Esophagus muscularis mucosa (tissue), 4 donors: ENCODE data around the gene SLC4A11. TPM values are rescaled to one million over a fixed set of nuclear protein-coding genes. Genes with fewer than 3 reads are reported as not detected.

ENCODE experiments used
- DNase-seq: peaks from one replicate; pipeline ENCODE4 v3.0.0-alpha.2; 2017; ENCODE audit errors: extremely low spot score
- H3K27ac ChIP-seq, 4 donors: fragments of 200-600 bp; sonication (generic); replicated peaks in 1 of 4; 1 replicate in 3 of 4; 2 replicates in 1 of 4; pipeline ENCODE4 v1.5.1; 2016 to 2019; ENCODE audit warnings: mild to moderate bottlenecking in 1 of 4
- H3K27me3 ChIP-seq, 4 donors: fragments of 200-600 bp; sonication (generic); one replicate each; pipeline versions ENCODE4 v1.5.1 to v1.6.0; 2016 to 2019
- H3K36me3 ChIP-seq, 4 donors: fragments of 200-600 bp; sonication (generic); one replicate each; pipeline ENCODE4 v1.5.1; 2016 to 2019
- H3K4me1 ChIP-seq, 4 donors: fragments of 200-600 bp; sonication (generic); one replicate each; pipeline ENCODE4 v1.5.1; 2016 to 2019
- H3K4me3 ChIP-seq, 4 donors: fragments of 200-600 bp; sonication (generic); 1 replicate in 2 of 4; 2 replicates in 2 of 4; pipeline ENCODE4 v1.5.1; 2016 to 2019; ENCODE audit warnings: mild to moderate bottlenecking in 4 of 4, moderate library complexity in 1 of 4
- H3K9me3 ChIP-seq, 4 donors: fragments of 200-600 bp; sonication (generic); 1 replicate in 3 of 4; 2 replicates in 1 of 4; pipeline ENCODE4 v1.5.1; 2016 to 2019
- CTCF ChIP-seq, 3 experiments: fragments of 200-600 bp in 2 of 3; fragments of 450-650 bp in 1 of 3; sonication (generic) in 2 of 3; IDR thresholded peaks; one replicate each; pipeline ENCODE4 v1.5.1; 2017 to 2019; ENCODE audit warnings: antibody characterized with exemption in 3 of 3, mild to moderate bottlenecking in 2 of 3, moderate library complexity in 1 of 3
- EP300 ChIP-seq: sonication (generic); formaldehyde crosslinking; IDR thresholded peaks from one replicate; pipeline ENCODE4 v1.6.1; 2017; ENCODE audit warnings: antibody characterized with exemption
- POLR2A ChIP-seq: fragments of 450-650 bp; IDR thresholded peaks from one replicate; pipeline ENCODE4 v1.6.1; 2017; ENCODE audit warnings: antibody characterized with exemption, moderate library complexity, mild to moderate bottlenecking, low read depth
- POLR2AphosphoS5 ChIP-seq, 2 donors: sonication (generic); formaldehyde crosslinking; IDR thresholded peaks; one replicate each; pipeline ENCODE4 v1.6.1; 2017; ENCODE audit warnings: antibody characterized with exemption in 2 of 2
- WGBS: methylation state at CpG from one replicate; pipeline ENCODE4 v1.1.5; 2018; 5-methylcytosine and 5-hydroxymethylcytosine counted together
- intact Hi-C: fragments of 100-400 bp; cut with DNase I; formaldehyde crosslinking; loops from one replicate; pipeline ENCODE4 v1.15.1; 2023
- total RNA-seq, 4 donors: library from RNA; depleted of rRNA; stranded (reverse); fragments of >200 nt; gene quantifications; one replicate each; pipeline versions ENCODE4 v1.1.0 to v1.2.1, GENCODE V29; 2016

The SLC4A11 gene
- total RNA-seq, 4 donors from 2014 or later = 0.11 to 0.32 TPM; not detected in 2

GRCh38 chr20:3275064-3275935 lies 36.3 kb upstream of the SLC4A11 start:
- TF ChIP-seq EP300 (no peak), POLR2AphosphoS5 (IDR thresholded peaks at IDR 0.05) (no peak), CTCF (IDR thresholded peaks at IDR 0.05) (no peak), POLR2A (no peak)
- no peak for DNase-seq
- no peak overlapping the region for H3K27ac ChIP-seq
- H3K4me1 ChIP-seq = peaks cover 0 to 3% (median 0%) of the 10 kb centered on the region in 4 donors
- no peak overlapping the region for H3K4me3 ChIP-seq
- H3K27me3 ChIP-seq = no peaks in the 10 kb centered on the region
- 94% methylated on average over 3 of the region's 5 CpGs for WGBS
- intact Hi-C loops = no loop called here
- no peaks in the 10 kb centered on the region for H3K9me3 ChIP-seq
- peaks cover 39 to 99% (median 88%) of the 10 kb centered on the region in 4 donors for H3K36me3 ChIP-seq

GRCh38 chr20:3273371-3273770 lies 34.4 kb upstream of the SLC4A11 start:
- Histone ChIP-seq H3K4me3 (no peak overlapping the region), H3K36me3 (peaks cover 23 to 98% (median 81%) of the 10 kb centered on the region in 4 donors), H3K9me3 (no peaks in the 10 kb centered on the region), H3K27ac (no peak overlapping the region), H3K27me3 (no peaks in the 10 kb centered on the region), H3K4me1 (peaks cover 0 to 3% (median 0%) of the 10 kb centered on the region in 4 donors)
- DNase-seq = no peak
- 93% methylated on average over 4 of the region's 4 CpGs for WGBS
- no peak for TF ChIP-seq POLR2A
- TF ChIP-seq EP300 = no peak
- TF ChIP-seq CTCF (IDR thresholded peaks at IDR 0.05) = no peak
- no peak for TF ChIP-seq POLR2AphosphoS5 (IDR thresholded peaks at IDR 0.05)
- intact Hi-C loops = no loop called here

- H3K4me3 ChIP-seq = no peak overlapping the region
- TF ChIP-seq POLR2A (no peak), EP300 (no peak), CTCF (IDR thresholded peaks at IDR 0.05) (no peak), POLR2AphosphoS5 (IDR thresholded peaks at IDR 0.05) (no peak)
- 99% methylated on average over 4 of the region's 4 CpGs for WGBS
- H3K27me3 ChIP-seq = no peaks in the 10 kb centered on the region
- no peak overlapping the region for H3K27ac ChIP-seq
- intact Hi-C loops = no loop called here
- peaks cover 25 to 98% (median 74%) of the 10 kb centered on the region in 4 donors for H3K36me3 ChIP-seq
- no peaks in the 10 kb centered on the region for H3K4me1 ChIP-seq
- H3K9me3 ChIP-seq = no peaks in the 10 kb centered on the region
- DNase-seq = no peak
Observed at GRCh38 chr20:3270051-3270450, 31.1 kb upstream of the SLC4A11 start.

- no peaks in the 10 kb centered on the region for H3K9me3 ChIP-seq
- TF ChIP-seq CTCF (IDR thresholded peaks at IDR 0.05) (no peak), EP300 (no peak), POLR2AphosphoS5 (IDR thresholded peaks at IDR 0.05) (no peak), POLR2A (no peak)
- H3K36me3 ChIP-seq = peaks cover 43 to 98% (median 76%) of the 10 kb centered on the region in 4 donors
- H3K4me1 ChIP-seq = no peaks in the 10 kb centered on the region
- H3K27me3 ChIP-seq = no peaks in the 10 kb centered on the region
- no peak overlapping the region for H3K4me3 ChIP-seq
- no peak overlapping the region for H3K27ac ChIP-seq
- intact Hi-C loops = no loop called here
- no peak for DNase-seq
Observed at GRCh38 chr20:3262566-3262965, 23.6 kb upstream of the SLC4A11 start.
